Superior temporal gyrus (tissue), 1 donor: Measurements from ENCODE around the gene PSORS1C1.
"Not testable (repeated sequence)": the region's sequence is repeated elsewhere in the genome, so short reads cannot be mapped to it uniquely, and the experiment has no call there.

Source experiments
- DNase-seq: peaks from one replicate; pipeline ENCODE4 v3.0.0-alpha.2; 2016; ENCODE audit errors: extremely low spot score

The PSORS1C1 gene

DNA sequence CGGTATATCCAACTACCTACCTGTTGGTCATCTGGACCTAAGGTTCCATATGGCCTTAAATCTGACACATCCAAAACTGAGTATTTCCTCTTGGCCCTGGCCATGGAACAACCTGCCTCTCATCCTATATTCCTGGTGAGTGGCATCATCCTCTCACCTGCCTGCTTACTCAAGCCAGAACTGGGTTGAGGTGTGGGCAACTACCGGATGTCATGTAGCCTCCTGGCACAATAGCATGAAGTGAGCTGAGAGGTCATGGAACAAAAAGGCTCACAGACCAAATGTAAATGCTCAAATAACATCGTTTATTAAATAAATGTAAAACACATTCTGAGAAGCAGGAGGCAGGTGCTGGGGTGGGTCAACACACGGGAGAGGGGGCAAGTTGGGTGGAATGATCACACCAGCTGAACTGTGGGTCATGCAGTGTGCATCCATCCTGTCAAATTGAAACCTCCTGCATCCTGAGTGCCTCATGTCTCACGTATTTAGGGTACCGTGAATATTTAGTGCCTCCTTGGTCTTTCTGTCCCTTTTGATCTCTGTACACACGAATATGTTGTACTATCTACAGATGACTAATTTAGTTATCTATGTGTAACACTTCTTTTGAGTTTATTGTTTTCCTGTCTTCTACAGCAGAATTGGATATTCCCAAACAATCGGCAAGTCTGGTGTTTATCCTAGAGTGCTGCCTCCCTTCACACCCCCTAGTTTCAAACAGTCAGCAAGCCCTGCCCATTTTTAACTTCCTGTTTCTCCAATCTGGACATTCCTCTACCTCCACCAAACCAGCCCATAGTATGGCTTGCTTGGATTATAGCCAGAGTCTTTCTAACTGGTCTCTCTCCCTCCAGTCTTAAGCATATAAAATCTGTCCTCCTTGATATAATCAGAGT lies 63.8 kb downstream of the PSORS1C1 start:
- DNase-seq = no peak

DNA sequence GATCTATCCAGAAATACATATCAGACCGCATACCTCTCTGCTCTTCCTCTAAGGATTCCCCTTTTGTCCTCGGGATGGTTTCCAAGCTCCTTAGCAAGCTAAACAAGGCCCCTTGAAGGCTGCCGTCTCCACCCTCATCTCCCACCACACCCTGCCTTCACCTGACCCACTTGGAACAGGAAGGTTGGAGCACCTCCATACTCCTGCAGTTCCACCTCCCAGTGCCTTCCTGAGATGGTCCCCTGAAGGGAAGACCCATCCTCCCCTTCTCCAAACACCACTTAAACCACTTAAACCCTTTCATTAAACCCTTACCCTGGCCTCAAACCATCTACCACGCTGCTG lies 64.4 kb downstream of the PSORS1C1 start:
- no peak for DNase-seq

DNA sequence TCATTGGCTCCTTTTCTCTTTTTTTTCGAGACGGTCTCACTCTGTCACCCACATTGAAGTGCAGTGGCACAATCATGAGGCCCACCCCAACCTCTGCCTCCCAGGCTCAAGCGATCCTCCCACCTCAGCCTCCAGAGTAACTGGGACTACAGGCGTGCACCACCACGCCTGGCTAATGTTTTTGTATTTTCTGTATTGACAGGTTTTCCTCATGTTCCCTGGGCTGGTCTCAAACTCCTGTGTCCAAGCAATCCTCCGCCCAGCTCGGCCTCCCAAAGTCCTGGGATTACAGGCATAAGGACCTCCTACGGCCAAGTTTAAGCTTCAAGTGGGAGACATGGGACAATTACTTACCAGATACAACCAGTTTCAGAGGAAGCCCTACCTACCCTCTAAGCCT lies 65.3 kb downstream of the PSORS1C1 start:
- DNase-seq = no peak

DNA sequence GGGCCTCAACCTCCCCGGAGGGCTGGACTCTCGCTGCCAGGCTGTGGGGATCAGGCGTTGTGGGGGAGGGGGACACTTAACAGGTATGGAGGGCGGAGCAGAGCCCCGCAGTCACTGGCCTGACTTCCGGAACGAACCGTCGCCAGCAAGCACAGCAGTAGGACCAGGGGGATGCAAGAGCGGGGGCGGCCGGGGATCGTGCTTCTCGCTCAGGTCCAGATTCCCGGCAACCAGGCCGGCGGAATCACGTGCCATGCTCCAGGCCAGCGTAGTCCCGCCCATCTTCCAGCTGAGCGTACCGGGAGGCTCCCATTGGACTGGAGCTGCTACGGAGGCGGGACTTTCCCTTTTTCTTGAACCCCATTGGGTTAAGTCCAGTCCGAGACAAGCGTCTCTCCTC lies 65.9 kb downstream of the PSORS1C1 start:
- DNase-seq = peak; percentile 48

DNA sequence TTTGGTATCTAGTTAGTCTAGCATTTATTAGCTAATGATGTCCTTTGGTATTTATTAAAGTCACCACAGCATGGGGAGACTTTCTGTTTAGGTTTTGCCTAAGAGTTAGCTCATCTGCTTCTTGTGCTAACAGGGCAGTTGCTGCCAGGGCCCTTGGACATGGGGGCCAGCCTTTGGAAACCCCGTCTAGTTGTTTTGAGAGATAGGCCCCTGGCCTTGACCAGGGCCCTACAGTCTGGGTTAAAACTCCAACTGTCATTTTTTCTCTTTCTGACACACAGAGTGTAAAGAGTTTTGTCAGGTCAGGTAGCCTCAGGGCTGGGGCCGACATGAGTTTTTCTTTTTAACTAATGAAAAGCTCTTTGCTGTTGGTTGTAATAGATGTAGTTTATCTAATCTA lies 68.7 kb downstream of the PSORS1C1 start:
- not testable (repeated sequence) for DNase-seq

DNA sequence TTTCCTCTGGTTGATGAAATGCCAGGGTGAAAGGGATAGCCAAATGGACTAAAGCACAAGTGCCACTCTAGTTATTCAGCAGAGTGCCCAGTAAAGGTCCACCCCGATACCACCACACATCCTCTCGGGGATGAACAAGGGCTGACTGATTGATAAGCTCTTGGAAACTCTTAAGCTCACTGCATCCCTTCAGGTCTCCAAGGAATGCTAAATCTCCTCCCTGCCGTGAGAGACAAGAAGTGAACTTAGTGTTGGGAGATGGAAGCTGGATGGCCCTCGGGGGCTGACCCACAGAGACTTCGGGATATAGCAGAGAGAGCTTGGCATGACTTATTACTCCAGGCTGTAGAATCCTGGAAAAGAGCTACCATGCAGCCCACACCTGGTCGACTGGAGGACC lies 69.3 kb downstream of the PSORS1C1 start:
- not testable (repeated sequence) for DNase-seq

DNA sequence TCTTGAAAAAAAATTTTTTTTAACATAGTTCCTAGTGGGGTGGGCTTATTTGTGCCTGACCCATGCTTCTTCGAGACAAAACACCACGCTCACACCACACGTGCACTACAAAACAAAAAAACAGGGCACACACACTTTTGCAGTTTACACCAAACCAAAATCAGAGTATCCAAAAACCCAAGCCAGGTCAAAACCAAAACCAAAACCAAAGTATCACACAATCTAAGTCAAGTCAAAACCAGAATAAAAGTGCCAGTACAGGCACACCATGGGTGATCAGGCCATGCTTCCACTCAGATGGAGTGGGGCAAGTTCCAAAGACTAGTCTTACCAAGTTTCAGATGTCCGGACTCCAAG lies 71.1 kb downstream of the PSORS1C1 start:
- DNase-seq = not testable (repeated sequence)

DNA sequence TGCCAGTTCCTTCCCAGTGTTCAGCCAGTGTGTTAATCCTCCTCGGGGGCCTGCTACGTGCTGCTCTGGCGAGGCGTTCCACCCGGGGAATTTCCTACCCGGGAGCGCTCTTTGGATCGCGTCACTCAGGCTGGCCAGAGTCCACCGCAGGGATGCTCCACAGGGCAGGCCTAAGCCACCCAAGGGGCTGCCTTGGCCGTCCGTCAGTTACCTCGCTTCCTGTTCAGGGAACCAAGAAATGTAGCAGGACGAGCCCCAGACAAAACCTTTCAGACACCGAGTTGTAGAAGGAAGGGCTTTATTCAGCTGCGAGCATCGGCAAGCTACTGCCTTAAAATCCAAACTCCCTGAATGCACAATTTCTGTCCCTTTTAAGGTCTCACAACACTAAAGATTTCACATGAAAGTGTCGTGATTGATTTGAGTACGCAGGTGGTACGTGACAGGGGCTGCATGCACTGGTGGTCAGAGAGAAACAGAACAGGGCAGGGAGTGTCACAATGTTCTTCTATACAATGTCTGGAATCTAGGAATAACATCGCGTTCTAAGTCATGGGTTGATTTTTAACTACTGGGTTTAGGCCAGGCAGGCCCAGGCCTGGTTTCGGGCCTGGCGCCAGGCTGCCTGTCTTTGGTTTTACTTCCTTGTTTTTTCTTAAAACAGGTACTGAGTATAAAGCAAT lies 71.6 kb downstream of the PSORS1C1 start:
- DNase-seq = no peak

DNA sequence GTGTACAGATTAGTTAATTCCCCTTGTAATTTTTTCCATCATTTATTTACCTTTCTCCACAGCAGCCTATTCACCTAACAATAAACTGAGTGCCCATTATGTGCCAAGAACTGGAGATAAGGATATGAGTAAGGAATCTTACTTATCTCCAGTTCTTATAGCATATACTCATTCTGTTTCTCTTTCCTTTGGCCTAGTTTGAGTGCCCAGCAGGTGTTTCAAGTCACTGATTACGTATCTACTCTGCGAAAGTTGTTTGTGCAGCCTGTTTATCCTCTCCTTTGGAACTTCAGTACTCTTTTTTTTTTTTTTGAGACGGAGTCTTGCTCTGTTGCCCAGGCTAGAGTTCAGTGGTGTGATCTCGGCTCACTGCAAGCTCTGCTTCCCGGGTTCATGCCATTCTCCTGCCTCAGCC lies 73.2 kb downstream of the PSORS1C1 start:
- DNase-seq = no peak

DNA sequence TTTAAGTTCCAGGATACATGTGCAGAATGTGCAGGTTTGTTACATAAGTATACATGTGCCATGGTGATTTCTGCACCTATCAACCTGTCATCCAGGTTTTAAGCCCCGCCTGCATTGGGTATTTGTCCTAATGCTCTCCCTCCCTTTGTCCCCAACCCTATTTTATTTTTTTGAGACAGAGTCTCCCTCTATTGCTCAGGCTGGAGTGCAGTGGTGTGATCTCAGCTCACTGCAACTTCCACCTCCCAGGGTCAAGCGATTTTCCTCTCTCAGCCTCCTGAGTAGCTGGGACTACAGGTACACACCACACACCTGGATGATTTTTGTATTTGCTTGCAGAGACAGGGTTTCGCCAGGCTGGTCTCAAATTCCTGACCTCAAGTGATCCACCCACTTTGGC lies 74.6 kb downstream of the PSORS1C1 start:
- DNase-seq = not testable (repeated sequence)
